ENCODE measurements around the gene PLXNB3. TPM values are rescaled to one million over a fixed set of nuclear protein-coding genes. Genes with fewer than 3 reads are reported as not detected.

Gene PLXNB3
- total RNA-seq, 1 experiment from 2014 or later = 2.5 TPM

GRCh38 chrX:153805436-153805835 lies 41.4 kb downstream of the PLXNB3 start (continued):
- no peak for TF ChIP-seq ZNF532 (CRISPR knock-in tag; IDR thresholded peaks at IDR 0.05; ENCODE audit: borderline replicate concordance)
- no peak for TF ChIP-seq IRF2 (CRISPR knock-in tag; IDR thresholded peaks at IDR 0.05; ENCODE audit: borderline replicate concordance, low read depth)

GRCh38 chrX:153806999-153807575 lies 43.0 kb downstream of the PLXNB3 start:
- POLR2A ChIA-PET = no interaction called here
- ATAC-seq = no peak
- Mint-ChIP-seq H3K9me3 (no peaks in the 10 kb centered on the region), H3K4me1 (peaks cover 18% of the 10 kb centered on the region), H3K4me3 (no peak overlapping the region), H3K27me3 (ENCODE audit: low read depth) (no peaks in the 10 kb centered on the region), H3K36me3 (peaks cover 7% of the 10 kb centered on the region), H3K27ac (no peak overlapping the region)
- TF ChIP-seq FOXP4 (CRISPR knock-in tag; IDR thresholded peaks at IDR 0.05) = no peak
- TF ChIP-seq ZNF263 (CRISPR knock-in tag; IDR thresholded peaks at IDR 0.05; ENCODE audit: low read depth) = no peak
- no peak for DNase-seq (ENCODE audit: low spot score)
- CTCF ChIA-PET = no interaction called here

GRCh38 chrX:153807976-153808375 lies 43.9 kb downstream of the PLXNB3 start:
- no peak for DNase-seq (ENCODE audit: low spot score)
- H3K4me3 Mint-ChIP-seq = no peak overlapping the region
- H3K27ac Mint-ChIP-seq = peak overlapping the region; percentile 85
- ChIA-PET CTCF (no interaction called here), POLR2A (no interaction called here)
- no peaks in the 10 kb centered on the region for H3K9me3 Mint-ChIP-seq
- peaks cover 3% of the 10 kb centered on the region for H3K36me3 Mint-ChIP-seq
- no peaks in the 10 kb centered on the region for H3K27me3 Mint-ChIP-seq (ENCODE audit: low read depth)
- no peak for ATAC-seq
- peaks cover 27% of the 10 kb centered on the region for H3K4me1 Mint-ChIP-seq
- TF ChIP-seq JAZF1 (CRISPR knock-in tag; IDR thresholded peaks at IDR 0.05) = no peak
- no peak for TF ChIP-seq NR1H2 (CRISPR knock-in tag; IDR thresholded peaks at IDR 0.05)
- no peak for TF ChIP-seq KAT7 (CRISPR knock-in tag; IDR thresholded peaks at IDR 0.05; ENCODE audit: borderline replicate concordance)
- no peak for TF ChIP-seq CREB1 (CRISPR knock-in tag; IDR thresholded peaks at IDR 0.05)
- no peak for TF ChIP-seq TEAD4 (CRISPR knock-in tag; IDR thresholded peaks at IDR 0.05)
- no peak for TF ChIP-seq SMAD3 (CRISPR knock-in tag; IDR thresholded peaks at IDR 0.05; ENCODE audit: borderline replicate concordance)
- no peak for TF ChIP-seq TCF7 (CRISPR knock-in tag; IDR thresholded peaks at IDR 0.05; ENCODE audit: low read depth)
- TF ChIP-seq IRF1 (CRISPR knock-in tag; IDR thresholded peaks at IDR 0.05) = no peak
- TF ChIP-seq CDX4 (CRISPR knock-in tag; IDR thresholded peaks at IDR 0.05; ENCODE audit: borderline replicate concordance) = no peak
- no peak for TF ChIP-seq RELA (CRISPR knock-in tag; IDR thresholded peaks at IDR 0.05; ENCODE audit: borderline replicate concordance)
- TF ChIP-seq GABPB1 (CRISPR knock-in tag; IDR thresholded peaks at IDR 0.05) = no peak
- TF ChIP-seq ZNF396 (CRISPR knock-in tag; IDR thresholded peaks at IDR 0.05; ENCODE audit: borderline replicate concordance) = no peak
- TF ChIP-seq MYBL2 (CRISPR knock-in tag; IDR thresholded peaks at IDR 0.05) = no peak
- TF ChIP-seq HMGXB4 (CRISPR knock-in tag; IDR thresholded peaks at IDR 0.05) = no peak
- no peak for TF ChIP-seq ZNF425 (CRISPR knock-in tag; conservative IDR thresholded peaks at IDR 0.05)

All from WTC11 (cell line).